B cell (primary cell): Measurements from ENCODE around the gene RASSF1. TPM values are rescaled to one million over a fixed set of nuclear protein-coding genes. Genes with fewer than 3 reads are reported as not detected.
A peak's percentile ranks its signal among the peaks of the same experiment; 100 is the strongest.

Source experiments
- ATAC-seq: fragments of 200-7000 bp; cut with Tn5 transposase; one replicate; pipeline ENCODE4 v1.10.0; 2021; ENCODE audit warnings: low read depth, mild to moderate bottlenecking, moderate number of reproducible peaks, moderate library complexity
- CTCF ChIA-PET: fragments of 350-600 bp; sonication (Branson Sonifier 250); formaldehyde crosslinking; loops from one replicate; lab custom pipeline; 2021; ENCODE audit warnings: antibody characterized with exemption, inconsistent platforms; lab: Charles Lee
- POLR2A ChIA-PET: fragments of 350-600 bp; sonication (Branson Sonifier 250); formaldehyde crosslinking; loops from one replicate; lab custom pipeline; 2021; ENCODE audit warnings: antibody characterized with exemption; lab: Charles Lee
- DNase-seq: peaks from one replicate; pipeline ENCODE4 v3.0.0; 2013
- H2AFZ ChIP-seq: 2 replicates; pipeline ENCODE4 v1.6.1; 2012; ENCODE audit warnings: mild to moderate bottlenecking, low read depth, low read length; ENCODE audit not compliant: insufficient read depth, poor library complexity, severe bottlenecking
- H3K27ac ChIP-seq, 2 donors: 1 replicate in 1 of 2; 2 replicates in 1 of 2; pipeline ENCODE4 v1.5.1; 2012 to 2013; ENCODE audit warnings: low read length in 2 of 2, mild to moderate bottlenecking in 2 of 2, moderate library complexity in 1 of 2
- H3K27me3 ChIP-seq, 4 experiments: fragments of 200-600 bp in 1 of 4; sonication (generic) in 1 of 4; replicated peaks in 1 of 4; 1 replicate in 2 of 4; 2 replicates in 2 of 4; pipeline versions ENCODE4 v1.6.1 to v1.7.0; 2013 to 2016; ENCODE audit warnings: low read length in 3 of 4, mild to moderate bottlenecking in 2 of 4, mixed read lengths in 1 of 4, moderate library complexity in 1 of 4; ENCODE audit not compliant: insufficient read depth in 4 of 4, control insufficient read depth in 3 of 4; ENCODE audit errors: control extremely low read depth in 1 of 4
- H3K36me3 ChIP-seq, 2 experiments: replicated peaks in 1 of 2; 1 replicate in 1 of 2; 2 replicates in 1 of 2; pipeline versions ENCODE4 v1.6.1 to v1.7.1; 2013; ENCODE audit warnings: low read length in 1 of 2; ENCODE audit not compliant: insufficient read depth in 2 of 2, control insufficient read depth in 1 of 2; ENCODE audit errors: control extremely low read depth in 1 of 2, extremely low read depth in 1 of 2
- H3K4me1 ChIP-seq, 2 donors: fragments of 200-600 bp in 1 of 2; sonication (generic) in 1 of 2; 1 replicate in 1 of 2; 2 replicates in 1 of 2; pipeline versions ENCODE4 v1.5.1 to v1.6.1; 2013 to 2017; ENCODE audit warnings: low read length in 2 of 2; ENCODE audit not compliant: control insufficient read depth in 2 of 2, insufficient read depth in 2 of 2
- H3K4me2 ChIP-seq: replicated peaks from 2 replicates; pipeline ENCODE3; 2012; ENCODE audit warnings: mild to moderate bottlenecking, low read depth, low read length; ENCODE audit not compliant: poor library complexity, severe bottlenecking
- H3K4me3 ChIP-seq, 5 experiments: fragments of 200-600 bp in 1 of 5; sonication (generic) in 1 of 5; 1 replicate in 3 of 5; 2 replicates in 2 of 5; pipeline versions ENCODE4 v1.5.1 to v1.7.0; 2011 to 2016; ENCODE audit warnings: low read length in 4 of 5, mild to moderate bottlenecking in 4 of 5, low read depth in 2 of 5, control low read depth in 1 of 5, moderate library complexity in 1 of 5; ENCODE audit not compliant: insufficient read depth in 1 of 5; ENCODE audit errors: control extremely low read depth in 1 of 5, extremely low read depth in 1 of 5
- H3K79me2 ChIP-seq: fragments of 200-600 bp; sonication (generic); one replicate; pipeline ENCODE4 v1.6.0; 2016; ENCODE audit warnings: low read length; ENCODE audit not compliant: control insufficient read depth, insufficient read depth
- H3K9ac ChIP-seq: fragments of 200-600 bp; sonication (generic); 2 replicates; pipeline ENCODE4 v1.6.1; 2017; ENCODE audit warnings: mild to moderate bottlenecking, low read length, moderate library complexity
- H3K9me3 ChIP-seq, 3 donors: one replicate each; pipeline versions ENCODE4 v1.6.1 to v1.7.1; 2013; ENCODE audit warnings: low read length in 2 of 3; ENCODE audit not compliant: control insufficient read depth in 2 of 3, insufficient read depth in 1 of 3; ENCODE audit errors: control extremely low read depth in 1 of 3
- H4K20me1 ChIP-seq: 2 replicates; pipeline ENCODE4 v1.6.0; 2012; ENCODE audit warnings: mild to moderate bottlenecking, low read length; ENCODE audit not compliant: insufficient read depth, control insufficient read depth, poor library complexity, severe bottlenecking
- H3K27ac Mint-ChIP-seq: one replicate; pipeline ENCODE4 v1.8.0; 2021; ENCODE audit warnings: mixed read lengths
- H3K27me3 Mint-ChIP-seq: one replicate; pipeline ENCODE4 v1.8.0; 2021; ENCODE audit warnings: mixed read lengths
- H3K4me1 Mint-ChIP-seq: one replicate; pipeline ENCODE4 v1.8.0; 2021; ENCODE audit warnings: mixed read lengths
- H3K4me3 Mint-ChIP-seq: one replicate; pipeline ENCODE4 v1.8.0; 2021; ENCODE audit warnings: mixed read lengths
- H3K9me3 Mint-ChIP-seq: one replicate; pipeline ENCODE4 v1.8.0; 2022; ENCODE audit warnings: mixed read lengths; ENCODE audit not compliant: insufficient read depth
- EZH2 ChIP-seq: IDR thresholded peaks from 2 replicates; pipeline ENCODE4 v1.6.1; 2012; ENCODE audit warnings: borderline replicate concordance, low read depth, mild to moderate bottlenecking, moderate library complexity, low read length; ENCODE audit not compliant: insufficient read depth, poor library complexity, severe bottlenecking
- WGBS: methylation state at CpG from one replicate; pipeline ENCODE4 v1.1.5; 2013; ENCODE audit warnings: missing lambda C conversion rate; ENCODE audit not compliant: insufficient coverage; 5-methylcytosine and 5-hydroxymethylcytosine counted together
- intact Hi-C: fragments of 100-400 bp; cut with micrococcal nuclease; formaldehyde crosslinking; loops from one replicate; pipeline ENCODE4 v1.10.0; 2022
- polyA plus RNA-seq: library from polyadenylated mRNA; depleted of rRNA; stranded (reverse); fragments of >200 nt; gene quantifications from 2 replicates; pipeline ENCODE4 v1.2.3, GENCODE V29; 2012
- total RNA-seq, 2 donors: library from RNA; stranded (reverse); fragments of 120-200 nt in 1 of 2; gene quantifications; 1 replicate in 1 of 2; 2 replicates in 1 of 2; pipeline versions ENCODE4 v1.2.3 to v1.2.4, GENCODE V29; 2013 to 2022
- TF ChIP-seq, protein P1 (sequence below): fragments of 200-600 bp; IDR thresholded peaks from one replicate; pipeline ENCODE4 v1.8.0; 2022; ENCODE audit warnings: antibody characterized with exemption, mild to moderate bottlenecking

Gene RASSF1
- total and polyA plus RNA-seq, 2 donors (not counting 1 experiment from before 2014, with no cell fraction given), result 121 to 223 TPM

DNA sequence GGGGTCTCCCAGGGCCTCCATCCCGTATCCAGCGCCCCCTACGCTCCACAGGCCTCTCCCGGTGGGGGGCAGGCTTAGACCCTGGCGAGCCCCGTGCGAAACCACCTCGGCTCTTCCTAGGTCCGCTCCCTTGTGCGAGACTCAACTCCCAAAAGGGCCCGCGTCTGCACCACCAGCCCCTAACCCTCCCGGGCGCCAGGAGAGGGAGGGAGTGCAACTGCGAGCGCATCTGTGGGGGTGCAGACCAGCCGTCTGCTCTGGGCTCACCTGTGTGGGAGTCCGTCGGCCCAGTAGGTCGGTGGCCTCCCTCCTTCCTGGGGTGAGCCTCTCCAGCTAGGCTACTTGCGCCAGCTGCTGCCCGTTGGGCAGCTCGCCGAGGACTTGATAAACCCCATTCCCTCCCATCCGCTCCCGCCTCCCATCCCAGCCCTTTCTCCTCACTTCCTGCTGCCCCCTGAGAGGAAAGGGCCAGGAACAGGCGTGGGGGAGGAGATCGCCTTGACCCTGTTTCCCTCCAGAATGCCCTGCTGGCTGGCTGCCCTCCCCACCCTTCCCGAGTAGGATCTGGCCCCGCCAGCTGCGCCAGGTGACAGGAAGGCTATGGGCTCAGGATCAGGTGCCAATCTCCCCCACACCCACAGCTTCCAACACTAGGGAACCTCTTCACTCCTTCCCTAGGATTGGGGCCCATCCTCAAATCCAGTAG lies 18.1 kb downstream of the RASSF1 start, which contains the start of gene HYAL2:
TSS of gene HYAL2 (minus strand) at position 360 of the 706 bp plus-strand sequence. CDS start 2,256 bp downstream, outside the sequence.
- intact Hi-C loops, result loop anchor here (5.0 kb wide), 1 partner anchor 85 kb away; the partner anchor contains the start of gene GNAI2
- ChIA-PET CTCF (interaction anchor here (0.6 to 3.1 kb wide), 7 partner anchors 14 to 220 kb away, joined by 3 to 28 read pairs (median 6); partner anchors contain the start of genes HYAL3 and NAA80), POLR2A (interaction anchor here (2.3 to 2.9 kb wide), 2 partner anchors 14 to 23 kb away, joined by 16 to 24 read pairs; partner anchors contain the start of genes HYAL3 and NAA80)
- Histone ChIP-seq H3K27ac (peak within 1 kb of the TSS; percentile 94 to 96), H3K27me3 (no peaks in the 10 kb centered on the region), H4K20me1 (peaks cover 7% of the 10 kb centered on the region), H3K9me3 (peaks cover 0 to 3% (median 0%) of the 10 kb centered on the region in 3 donors), H3K9ac (peak within 1 kb of the TSS; percentile 96), H3K4me3 (peak within 1 kb of the TSS; percentile 64 to 95 (median 74)), H3K4me2 (peak within 1 kb of the TSS; percentile 95), H2AFZ (peak within 1 kb of the TSS; percentile 99), H3K36me3 (peaks cover 0 to 20% of the 10 kb centered on the region in 2 experiments), H3K79me2 (peaks cover 17% of the 10 kb centered on the region), H3K4me1 (peaks cover 29 to 56% of the 10 kb centered on the region in 2 donors)
- Mint-ChIP-seq H3K27ac (peak within 1 kb of the TSS; percentile 97), H3K9me3 (no peaks in the 10 kb centered on the region), H3K4me3 (peak within 1 kb of the TSS; percentile 87), H3K27me3 (no peaks in the 10 kb centered on the region), H3K4me1 (peaks cover 49% of the 10 kb centered on the region)
- ATAC-seq (no peak), DNase-seq (no peak)
- no peak for TF ChIP-seq EZH2
- TF ChIP-seq, protein P1, sequence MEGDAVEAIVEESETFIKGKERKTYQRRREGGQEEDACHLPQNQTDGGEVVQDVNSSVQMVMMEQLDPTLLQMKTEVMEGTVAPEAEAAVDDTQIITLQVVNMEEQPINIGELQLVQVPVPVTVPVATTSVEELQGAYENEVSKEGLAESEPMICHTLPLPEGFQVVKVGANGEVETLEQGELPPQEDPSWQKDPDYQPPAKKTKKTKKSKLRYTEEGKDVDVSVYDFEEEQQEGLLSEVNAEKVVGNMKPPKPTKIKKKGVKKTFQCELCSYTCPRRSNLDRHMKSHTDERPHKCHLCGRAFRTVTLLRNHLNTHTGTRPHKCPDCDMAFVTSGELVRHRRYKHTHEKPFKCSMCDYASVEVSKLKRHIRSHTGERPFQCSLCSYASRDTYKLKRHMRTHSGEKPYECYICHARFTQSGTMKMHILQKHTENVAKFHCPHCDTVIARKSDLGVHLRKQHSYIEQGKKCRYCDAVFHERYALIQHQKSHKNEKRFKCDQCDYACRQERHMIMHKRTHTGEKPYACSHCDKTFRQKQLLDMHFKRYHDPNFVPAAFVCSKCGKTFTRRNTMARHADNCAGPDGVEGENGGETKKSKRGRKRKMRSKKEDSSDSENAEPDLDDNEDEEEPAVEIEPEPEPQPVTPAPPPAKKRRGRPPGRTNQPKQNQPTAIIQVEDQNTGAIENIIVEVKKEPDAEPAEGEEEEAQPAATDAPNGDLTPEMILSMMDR, result no peak
- WGBS, result 85% methylated on average over 24 of the region's 31 CpGs

DNA sequence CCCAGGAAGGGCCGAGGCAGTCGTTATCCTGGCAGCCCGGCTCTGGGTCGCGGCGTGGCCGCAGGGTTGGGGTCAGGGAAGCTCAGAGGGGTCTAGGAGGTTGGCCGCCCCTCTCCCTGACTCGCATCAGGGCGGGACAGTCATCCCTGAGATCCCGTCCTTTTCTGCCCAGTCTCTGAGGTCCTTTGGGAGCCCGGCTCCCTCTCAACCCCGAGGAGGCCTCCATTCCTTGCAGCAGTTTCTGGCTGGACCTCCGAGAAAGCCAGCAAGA lies 18.6 kb downstream of the RASSF1 start:
- H2AFZ ChIP-seq, result peak overlapping the region; percentile 99

More for the DNA sequence above, 18.6 kb downstream of the RASSF1 start:
- Histone ChIP-seq H3K4me1 (peaks cover 24 to 56% of the 10 kb centered on the region in 2 donors), H3K36me3 (peaks cover 0 to 21% of the 10 kb centered on the region in 2 experiments), H3K27ac (peak overlapping the region; percentile 94 to 96), H3K9me3 (peaks cover 0 to 3% (median 0%) of the 10 kb centered on the region in 3 donors), H4K20me1 (peaks cover 2% of the 10 kb centered on the region), H3K79me2 (peaks cover 12% of the 10 kb centered on the region), H3K4me2 (peak overlapping the region; percentile 95), H3K9ac (peak overlapping the region; percentile 96), H3K27me3 (no peaks in the 10 kb centered on the region), H3K4me3 (peak overlapping the region in 4 of 5 experiments; percentile 65 to 95 (median 77))
- ChIA-PET CTCF (interaction anchor here (0.6 to 2.4 kb wide), 9 partner anchors 15 to 234 kb away, joined by 3 to 9 read pairs (median 4); partner anchors contain the start of genes CYB561D2, HYAL3, IFRD2 and NAA80), POLR2A (interaction anchor here (1.0 to 2.3 kb wide), 2 partner anchors 15 to 23 kb away, joined by 16 to 24 read pairs; partner anchors contain the start of genes HYAL3 and NAA80)
- DNase-seq, result no peak
- no peak for ATAC-seq
- Mint-ChIP-seq H3K27me3 (no peaks in the 10 kb centered on the region), H3K27ac (peak overlapping the region; percentile 80), H3K9me3 (no peaks in the 10 kb centered on the region), H3K4me3 (peak overlapping the region; percentile 87), H3K4me1 (peaks cover 47% of the 10 kb centered on the region)
- TF ChIP-seq, protein P1, result no peak
- no peak for TF ChIP-seq EZH2
- intact Hi-C loops, result loop anchor here (5.0 kb wide), 1 partner anchor 85 kb away; the partner anchor contains the start of gene GNAI2
- WGBS, result 56% methylated on average over 14 of the region's 14 CpGs
